ENCODE data around the gene MS4A15.

- TF ChIP-seq, protein P1, sequence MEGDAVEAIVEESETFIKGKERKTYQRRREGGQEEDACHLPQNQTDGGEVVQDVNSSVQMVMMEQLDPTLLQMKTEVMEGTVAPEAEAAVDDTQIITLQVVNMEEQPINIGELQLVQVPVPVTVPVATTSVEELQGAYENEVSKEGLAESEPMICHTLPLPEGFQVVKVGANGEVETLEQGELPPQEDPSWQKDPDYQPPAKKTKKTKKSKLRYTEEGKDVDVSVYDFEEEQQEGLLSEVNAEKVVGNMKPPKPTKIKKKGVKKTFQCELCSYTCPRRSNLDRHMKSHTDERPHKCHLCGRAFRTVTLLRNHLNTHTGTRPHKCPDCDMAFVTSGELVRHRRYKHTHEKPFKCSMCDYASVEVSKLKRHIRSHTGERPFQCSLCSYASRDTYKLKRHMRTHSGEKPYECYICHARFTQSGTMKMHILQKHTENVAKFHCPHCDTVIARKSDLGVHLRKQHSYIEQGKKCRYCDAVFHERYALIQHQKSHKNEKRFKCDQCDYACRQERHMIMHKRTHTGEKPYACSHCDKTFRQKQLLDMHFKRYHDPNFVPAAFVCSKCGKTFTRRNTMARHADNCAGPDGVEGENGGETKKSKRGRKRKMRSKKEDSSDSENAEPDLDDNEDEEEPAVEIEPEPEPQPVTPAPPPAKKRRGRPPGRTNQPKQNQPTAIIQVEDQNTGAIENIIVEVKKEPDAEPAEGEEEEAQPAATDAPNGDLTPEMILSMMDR (IDR thresholded peaks at IDR 0.05), result no peak
- no peak for TF ChIP-seq EZH2 (IDR thresholded peaks at IDR 0.05; ENCODE audit: borderline replicate concordance, insufficient read depth, low read depth, low read length, poor library complexity, severe bottlenecking)
Measured at GRCh38 chr11:60743058-60743457, 13.6 kb upstream of the MS4A15 start.

Measured in B cell (primary cell).